ENCODE data around the gene TLK1. TPM values are rescaled to one million over a fixed set of nuclear protein-coding genes. Genes with fewer than 3 reads are reported as not detected.

TLK1 gene
- total and polyA plus RNA-seq, 9 of the 15 experiments (the other 6 are each of a cell fraction or from before 2014, with no cell fraction given) = 20.2 to 101 (median 40.5) TPM

- TF ChIP-seq HMBOX1 (IDR thresholded peaks at IDR 0.05) (peak; percentile 97), HCFC1 (IDR thresholded peaks at IDR 0.05; ENCODE audit: low read depth, low read length) (0 out of 2 replicates have a peak, but pooled peaks have one; percentile 14), HMG20A (CRISPR knock-in tag; conservative IDR thresholded peaks at IDR 0.05) (no peak), TARDBP (IDR thresholded peaks at IDR 0.05) (0 out of 2 replicates have a peak, but pooled peaks have one; percentile 19), NFYB (IDR thresholded peaks at IDR 0.05; ENCODE audit: extremely low read depth, insufficient read length) (no peak), REST (IDR thresholded peaks at IDR 0.05; ENCODE audit: borderline replicate concordance) (peak; percentile 45; the same call in 1 of the 2 replicates), REST (CRISPR knock-in tag; IDR thresholded peaks at IDR 0.05; ENCODE audit: low read depth) (no peak), CREBBP (IDR thresholded peaks at IDR 0.05; ENCODE audit: low read depth, low read length) (no peak), CREM (IDR thresholded peaks at IDR 0.05; ENCODE audit: low read depth) (0 out of 2 replicates have a peak, but pooled peaks have one; percentile 36), CTBP1 (IDR thresholded peaks at IDR 0.05; ENCODE audit: borderline replicate concordance) (0 out of 2 replicates have a peak, but pooled peaks have one; percentile 31), ZNF384 (IDR thresholded peaks at IDR 0.05; ENCODE audit: low read depth, low read length) (no peak; the same call in 1 of the 2 replicates), JUND (IDR thresholded peaks at IDR 0.05; ENCODE audit: borderline replicate concordance, low read depth, low read length) (peak; percentile 57; the same call in 1 of the 2 replicates), JUND (tag; IDR thresholded peaks at IDR 0.05; ENCODE audit: borderline replicate concordance, low read depth, low read length) (peak; percentile 44; the same call in 1 of the 3 replicates), ETS1 (conservative IDR thresholded peaks at IDR 0.05; ENCODE audit: control insufficient read depth, low read depth, low read length) (no peak), HINFP (tag; conservative IDR thresholded peaks at IDR 0.05; ENCODE audit: low read depth) (0 out of 2 replicates have a peak, but pooled peaks have one; percentile 4)
Observed at GRCh38 chr2:171086352-171087290, 74.1 kb downstream of the TLK1 start (continued).

Data from K562 (cell line).